Measurements from ENCODE around the gene KCNQ5. TPM values are rescaled to one million over a fixed set of nuclear protein-coding genes. Genes with fewer than 3 reads are reported as not detected.

KCNQ5 gene
- total and polyA plus RNA-seq, 10 of the 15 experiments (the other 5 are each of a cell fraction or from before 2014, with no cell fraction given), result 0.60 to 16.2 (median 3.2) TPM

DNA sequence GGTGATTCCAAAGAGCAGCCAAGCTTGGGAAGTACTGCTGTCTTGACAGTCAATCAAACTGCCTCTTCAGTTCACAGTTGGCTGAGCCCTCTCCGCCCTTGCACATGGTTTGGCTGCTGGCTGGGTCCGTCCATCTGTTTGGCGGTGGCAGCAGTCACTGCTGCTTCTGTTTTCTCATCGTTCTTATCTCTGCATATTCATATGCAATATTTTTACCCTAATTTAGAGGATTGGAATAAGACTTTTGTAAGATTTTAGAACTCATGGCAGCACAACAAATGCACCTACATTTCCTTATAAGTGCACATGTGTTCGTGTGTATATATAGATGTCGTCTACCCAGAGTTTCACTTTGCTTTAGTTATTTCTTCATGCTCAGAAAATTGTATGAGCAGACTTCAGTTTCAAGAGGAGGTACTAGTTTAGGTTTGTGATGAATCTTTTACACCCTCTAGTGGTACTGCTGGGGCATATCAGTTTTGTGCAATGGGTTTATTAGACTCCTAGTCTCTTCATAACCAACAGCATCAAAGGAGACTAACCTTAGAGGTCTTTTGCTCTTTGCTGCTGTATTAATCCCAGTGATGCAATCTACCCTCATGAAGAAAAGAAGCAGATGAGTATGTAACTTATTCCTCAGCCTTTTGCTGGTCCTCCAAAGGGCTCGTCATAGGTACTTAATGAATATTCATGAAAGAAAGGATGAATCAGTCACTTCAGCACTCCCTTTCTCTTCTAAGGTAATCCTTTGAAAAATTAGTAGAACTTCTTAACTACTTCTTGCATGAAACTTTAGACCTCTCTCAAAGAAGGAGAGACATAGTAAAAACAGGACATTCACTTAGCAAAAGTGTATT, 559.1 kb downstream of the KCNQ5 start (continued):
- TF ChIP-seq, protein P1, sequence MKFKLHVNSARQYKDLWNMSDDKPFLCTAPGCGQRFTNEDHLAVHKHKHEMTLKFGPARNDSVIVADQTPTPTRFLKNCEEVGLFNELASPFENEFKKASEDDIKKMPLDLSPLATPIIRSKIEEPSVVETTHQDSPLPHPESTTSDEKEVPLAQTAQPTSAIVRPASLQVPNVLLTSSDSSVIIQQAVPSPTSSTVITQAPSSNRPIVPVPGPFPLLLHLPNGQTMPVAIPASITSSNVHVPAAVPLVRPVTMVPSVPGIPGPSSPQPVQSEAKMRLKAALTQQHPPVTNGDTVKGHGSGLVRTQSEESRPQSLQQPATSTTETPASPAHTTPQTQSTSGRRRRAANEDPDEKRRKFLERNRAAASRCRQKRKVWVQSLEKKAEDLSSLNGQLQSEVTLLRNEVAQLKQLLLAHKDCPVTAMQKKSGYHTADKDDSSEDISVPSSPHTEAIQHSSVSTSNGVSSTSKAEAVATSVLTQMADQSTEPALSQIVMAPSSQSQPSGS (IDR thresholded peaks at IDR 0.05; ENCODE audit: low read length), result no peak
- TF ChIP-seq CHD2 (IDR thresholded peaks at IDR 0.05; ENCODE audit: borderline replicate concordance, low read depth, low read length) (no peak), POU2F2 (IDR thresholded peaks at IDR 0.05; ENCODE audit: borderline replicate concordance, low read depth, low read length) (0 out of 3 replicates have a peak, but pooled peaks have one; percentile 15), CBX3 (IDR thresholded peaks at IDR 0.05; ENCODE audit: borderline replicate concordance, low read depth) (no peak), RCOR1 (conservative IDR thresholded peaks at IDR 0.05; ENCODE audit: low read depth, low read length) (no peak), EP300 (IDR thresholded peaks at IDR 0.05; ENCODE audit: borderline replicate concordance in 1 of 2, control insufficient read depth in 1 of 2, low read depth in 2 of 2, low read length in 2 of 2) (no peak), SMARCA5 (IDR thresholded peaks at IDR 0.05) (peak; percentile 55; the same call in 1 of the 2 replicates), MEF2A (IDR thresholded peaks at IDR 0.05; ENCODE audit: insufficient read depth, low read depth, low read length) (no peak), SPI1 (IDR thresholded peaks at IDR 0.05; ENCODE audit: borderline replicate concordance, insufficient read depth, low read depth, low read length) (no peak), PAX5 (IDR thresholded peaks at IDR 0.05; ENCODE audit: borderline replicate concordance, low read depth, low read length) (peak; percentile 78; the same call in 1 of the 2 replicates), KAT2A (conservative IDR thresholded peaks at IDR 0.05; ENCODE audit: control insufficient read depth, low read depth, low read length) (no peak), MXI1 (IDR thresholded peaks at IDR 0.05; ENCODE audit: low read depth, low read length) (no peak), NFYB (IDR thresholded peaks at IDR 0.05; ENCODE audit: insufficient read depth, low read depth, low read length) (no peak), CBX5 (IDR thresholded peaks at IDR 0.05; ENCODE audit: low read depth) (no peak)
- TF ChIP-seq, protein P2, sequence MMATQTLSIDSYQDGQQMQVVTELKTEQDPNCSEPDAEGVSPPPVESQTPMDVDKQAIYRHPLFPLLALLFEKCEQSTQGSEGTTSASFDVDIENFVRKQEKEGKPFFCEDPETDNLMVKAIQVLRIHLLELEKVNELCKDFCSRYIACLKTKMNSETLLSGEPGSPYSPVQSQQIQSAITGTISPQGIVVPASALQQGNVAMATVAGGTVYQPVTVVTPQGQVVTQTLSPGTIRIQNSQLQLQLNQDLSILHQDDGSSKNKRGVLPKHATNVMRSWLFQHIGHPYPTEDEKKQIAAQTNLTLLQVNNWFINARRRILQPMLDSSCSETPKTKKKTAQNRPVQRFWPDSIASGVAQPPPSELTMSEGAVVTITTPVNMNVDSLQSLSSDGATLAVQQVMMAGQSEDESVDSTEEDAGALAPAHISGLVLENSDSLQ (IDR thresholded peaks at IDR 0.05), result peak; percentile 63
- TF ChIP-seq, protein P3, sequence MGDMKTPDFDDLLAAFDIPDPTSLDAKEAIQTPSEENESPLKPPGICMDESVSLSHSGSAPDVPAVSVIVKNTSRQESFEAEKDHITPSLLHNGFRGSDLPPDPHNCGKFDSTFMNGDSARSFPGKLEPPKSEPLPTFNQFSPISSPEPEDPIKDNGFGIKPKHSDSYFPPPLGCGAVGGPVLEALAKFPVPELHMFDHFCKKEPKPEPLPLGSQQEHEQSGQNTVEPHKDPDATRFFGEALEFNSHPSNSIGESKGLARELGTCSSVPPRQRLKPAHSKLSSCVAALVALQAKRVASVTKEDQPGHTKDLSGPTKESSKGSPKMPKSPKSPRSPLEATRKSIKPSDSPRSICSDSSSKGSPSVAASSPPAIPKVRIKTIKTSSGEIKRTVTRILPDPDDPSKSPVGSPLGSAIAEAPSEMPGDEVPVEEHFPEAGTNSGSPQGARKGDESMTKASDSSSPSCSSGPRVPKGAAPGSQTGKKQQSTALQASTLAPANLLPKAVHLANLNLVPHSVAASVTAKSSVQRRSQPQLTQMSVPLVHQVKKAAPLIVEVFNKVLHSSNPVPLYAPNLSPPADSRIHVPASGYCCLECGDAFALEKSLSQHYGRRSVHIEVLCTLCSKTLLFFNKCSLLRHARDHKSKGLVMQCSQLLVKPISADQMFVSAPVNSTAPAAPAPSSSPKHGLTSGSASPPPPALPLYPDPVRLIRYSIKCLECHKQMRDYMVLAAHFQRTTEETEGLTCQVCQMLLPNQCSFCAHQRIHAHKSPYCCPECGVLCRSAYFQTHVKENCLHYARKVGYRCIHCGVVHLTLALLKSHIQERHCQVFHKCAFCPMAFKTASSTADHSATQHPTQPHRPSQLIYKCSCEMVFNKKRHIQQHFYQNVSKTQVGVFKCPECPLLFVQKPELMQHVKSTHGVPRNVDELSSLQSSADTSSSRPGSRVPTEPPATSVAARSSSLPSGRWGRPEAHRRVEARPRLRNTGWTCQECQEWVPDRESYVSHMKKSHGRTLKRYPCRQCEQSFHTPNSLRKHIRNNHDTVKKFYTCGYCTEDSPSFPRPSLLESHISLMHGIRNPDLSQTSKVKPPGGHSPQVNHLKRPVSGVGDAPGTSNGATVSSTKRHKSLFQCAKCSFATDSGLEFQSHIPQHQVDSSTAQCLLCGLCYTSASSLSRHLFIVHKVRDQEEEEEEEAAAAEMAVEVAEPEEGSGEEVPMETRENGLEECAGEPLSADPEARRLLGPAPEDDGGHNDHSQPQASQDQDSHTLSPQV (IDR thresholded peaks at IDR 0.05), result no peak
- TF ChIP-seq, protein P4, sequence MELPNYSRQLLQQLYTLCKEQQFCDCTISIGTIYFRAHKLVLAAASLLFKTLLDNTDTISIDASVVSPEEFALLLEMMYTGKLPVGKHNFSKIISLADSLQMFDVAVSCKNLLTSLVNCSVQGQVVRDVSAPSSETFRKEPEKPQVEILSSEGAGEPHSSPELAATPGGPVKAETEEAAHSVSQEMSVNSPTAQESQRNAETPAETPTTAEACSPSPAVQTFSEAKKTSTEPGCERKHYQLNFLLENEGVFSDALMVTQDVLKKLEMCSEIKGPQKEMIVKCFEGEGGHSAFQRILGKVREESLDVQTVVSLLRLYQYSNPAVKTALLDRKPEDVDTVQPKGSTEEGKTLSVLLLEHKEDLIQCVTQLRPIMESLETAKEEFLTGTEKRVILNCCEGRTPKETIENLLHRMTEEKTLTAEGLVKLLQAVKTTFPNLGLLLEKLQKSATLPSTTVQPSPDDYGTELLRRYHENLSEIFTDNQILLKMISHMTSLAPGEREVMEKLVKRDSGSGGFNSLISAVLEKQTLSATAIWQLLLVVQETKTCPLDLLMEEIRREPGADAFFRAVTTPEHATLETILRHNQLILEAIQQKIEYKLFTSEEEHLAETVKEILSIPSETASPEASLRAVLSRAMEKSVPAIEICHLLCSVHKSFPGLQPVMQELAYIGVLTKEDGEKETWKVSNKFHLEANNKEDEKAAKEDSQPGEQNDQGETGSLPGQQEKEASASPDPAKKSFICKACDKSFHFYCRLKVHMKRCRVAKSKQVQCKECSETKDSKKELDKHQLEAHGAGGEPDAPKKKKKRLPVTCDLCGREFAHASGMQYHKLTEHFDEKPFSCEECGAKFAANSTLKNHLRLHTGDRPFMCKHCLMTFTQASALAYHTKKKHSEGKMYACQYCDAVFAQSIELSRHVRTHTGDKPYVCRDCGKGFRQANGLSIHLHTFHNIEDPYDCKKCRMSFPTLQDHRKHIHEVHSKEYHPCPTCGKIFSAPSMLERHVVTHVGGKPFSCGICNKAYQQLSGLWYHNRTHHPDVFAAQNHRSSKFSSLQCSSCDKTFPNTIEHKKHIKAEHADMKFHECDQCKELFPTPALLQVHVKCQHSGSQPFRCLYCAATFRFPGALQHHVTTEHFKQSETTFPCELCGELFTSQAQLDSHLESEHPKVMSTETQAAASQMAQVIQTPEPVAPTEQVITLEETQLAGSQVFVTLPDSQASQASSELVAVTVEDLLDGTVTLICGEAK (IDR thresholded peaks at IDR 0.05; ENCODE audit: borderline replicate concordance), result no peak

Measured in GM12878 (cell line).